HepG2 (cell line): Measurements from ENCODE around the gene ABCB9. TPM values are rescaled to one million over a fixed set of nuclear protein-coding genes. Genes with fewer than 3 reads are reported as not detected.

Experiments
- BRCA1 ChIP-seq: sonication (generic); formaldehyde crosslinking; IDR thresholded peaks from 2 replicates; pipeline ENCODE4 v1.4.0; 2020; ENCODE audit warnings: missing genetic modification reagents
- DMAP1 ChIP-seq: IDR thresholded peaks from 2 replicates; pipeline ENCODE4 v1.6.1; 2016
- ELF3 ChIP-seq: IDR thresholded peaks from 2 replicates; pipeline ENCODE4 v1.6.1; 2016; ENCODE audit warnings: missing genetic modification reagents, missing compliant biosample characterization
- HOXD1 ChIP-seq: sonication (generic); formaldehyde crosslinking; IDR thresholded peaks from 2 replicates; pipeline ENCODE4 v1.5.0; 2020; ENCODE audit warnings: missing genetic modification reagents
- MTF1 ChIP-seq: sonication (generic); formaldehyde crosslinking; IDR thresholded peaks from 2 replicates; pipeline ENCODE4 v1.5.0; 2020; ENCODE audit warnings: missing genetic modification reagents
- NR3C1 ChIP-seq: sonication (generic); formaldehyde crosslinking; IDR thresholded peaks from 2 replicates; pipeline ENCODE4 v1.4.0; 2020; ENCODE audit warnings: missing genetic modification reagents
- PCBP1 ChIP-seq: fragments of 200-400 bp; formaldehyde crosslinking; IDR thresholded peaks from 2 replicates; pipeline ENCODE4 v1.6.1; 2017; ENCODE audit warnings: mild to moderate bottlenecking, low read depth, low read length, borderline replicate concordance
- POGZ ChIP-seq: sonication (generic); formaldehyde crosslinking; IDR thresholded peaks from 2 replicates; pipeline ENCODE4 v1.4.0; 2020; ENCODE audit warnings: mild to moderate bottlenecking, missing genetic modification reagents
- RBAK ChIP-seq: sonication (generic); formaldehyde crosslinking; IDR thresholded peaks from 2 replicates; pipeline ENCODE4 v1.5.1; 2020; ENCODE audit warnings: mild to moderate bottlenecking, missing genetic modification reagents
- RBM39 ChIP-seq: fragments of 200-400 bp; formaldehyde crosslinking; IDR thresholded peaks from one replicate; pipeline ENCODE4 v1.6.1; 2018; ENCODE audit warnings: antibody characterized with exemption, mild to moderate bottlenecking, low read depth, low read length; ENCODE audit not compliant: poor library complexity, severe bottlenecking
- TBX2 ChIP-seq: sonication (generic); formaldehyde crosslinking; IDR thresholded peaks from 2 replicates; pipeline ENCODE4 v1.5.0; 2020; ENCODE audit warnings: missing genetic modification reagents, mild to moderate bottlenecking, borderline replicate concordance
- ZMYM3 ChIP-seq: sonication (generic); formaldehyde crosslinking; IDR thresholded peaks from 2 replicates; pipeline ENCODE4 v1.5.1; 2020; ENCODE audit warnings: mild to moderate bottlenecking, missing genetic modification reagents
- ZNF275 ChIP-seq: sonication (generic); formaldehyde crosslinking; IDR thresholded peaks from 2 replicates; pipeline ENCODE4 v1.8.0; 2022; ENCODE audit warnings: missing genetic modification reagents, mild to moderate bottlenecking, inconsistent platforms, borderline replicate concordance
- ZNF335 ChIP-seq: sonication (generic); formaldehyde crosslinking; IDR thresholded peaks from 2 replicates; pipeline ENCODE4 v1.4.0; 2020; ENCODE audit warnings: missing genetic modification reagents
- ZNF354B ChIP-seq: sonication (generic); formaldehyde crosslinking; IDR thresholded peaks from 2 replicates; pipeline ENCODE4 v1.8.0; 2022; ENCODE audit warnings: mild to moderate bottlenecking, missing genetic modification reagents
- ZNF776 ChIP-seq: sonication (generic); formaldehyde crosslinking; IDR thresholded peaks from 2 replicates; pipeline ENCODE4 v1.4.0; 2020; ENCODE audit warnings: mild to moderate bottlenecking, missing genetic modification reagents
- polyA plus RNA-seq, 8 experiments: library from polyadenylated mRNA; depleted of rRNA in 3 of 8; stranded (reverse) in 7 of 8; unstranded in 1 of 8; fragments of >200 nt; fragmentation: Illumina TruSeq in 4 of 8; extraction: Trizol in 4 of 8; gene quantifications; 2 replicates each; pipeline versions ENCODE4 v1.2.1 to v1.2.3, GENCODE V29; 2011 to 2016; ENCODE audit warnings: low read depth in 4 of 8, missing spikeins in 1 of 8, mixed read lengths in 1 of 8; ENCODE audit not compliant: insufficient read depth in 1 of 8
- total RNA-seq, 5 experiments: library from RNA; depleted of rRNA; stranded (reverse); fragments of >200 nt; fragmentation: Illumina TruSeq; extraction: Trizol; gene quantifications; 2 replicates each; pipeline ENCODE4 v1.2.3, GENCODE V29; 2016; ENCODE audit warnings: low read depth in 1 of 5
- TF ChIP-seq, protein P1 (sequence below): sonication (generic); formaldehyde crosslinking; IDR thresholded peaks from 2 replicates; pipeline ENCODE4 v1.4.0; 2020; ENCODE audit warnings: missing genetic modification reagents, borderline replicate concordance
- TF ChIP-seq, protein P2 (sequence below): IDR thresholded peaks from 2 replicates; pipeline ENCODE4 v1.6.1; 2018; ENCODE audit warnings: missing genetic modification reagents
- TF ChIP-seq, protein P3 (sequence below): IDR thresholded peaks from 2 replicates; pipeline ENCODE4 v1.6.1; 2016; ENCODE audit warnings: missing compliant biosample characterization, missing genetic modification reagents, borderline replicate concordance
- TF ChIP-seq, protein P4 (sequence below): sonication (generic); formaldehyde crosslinking; IDR thresholded peaks from 2 replicates; pipeline ENCODE4 v1.5.1; 2020; ENCODE audit warnings: mild to moderate bottlenecking, missing genetic modification reagents, borderline replicate concordance

ABCB9 gene
- total and polyA plus RNA-seq, 2 of the 13 experiments (the other 11 are each of a cell fraction or from before 2014, with no cell fraction given) = 5.1 to 6.0 TPM

DNA sequence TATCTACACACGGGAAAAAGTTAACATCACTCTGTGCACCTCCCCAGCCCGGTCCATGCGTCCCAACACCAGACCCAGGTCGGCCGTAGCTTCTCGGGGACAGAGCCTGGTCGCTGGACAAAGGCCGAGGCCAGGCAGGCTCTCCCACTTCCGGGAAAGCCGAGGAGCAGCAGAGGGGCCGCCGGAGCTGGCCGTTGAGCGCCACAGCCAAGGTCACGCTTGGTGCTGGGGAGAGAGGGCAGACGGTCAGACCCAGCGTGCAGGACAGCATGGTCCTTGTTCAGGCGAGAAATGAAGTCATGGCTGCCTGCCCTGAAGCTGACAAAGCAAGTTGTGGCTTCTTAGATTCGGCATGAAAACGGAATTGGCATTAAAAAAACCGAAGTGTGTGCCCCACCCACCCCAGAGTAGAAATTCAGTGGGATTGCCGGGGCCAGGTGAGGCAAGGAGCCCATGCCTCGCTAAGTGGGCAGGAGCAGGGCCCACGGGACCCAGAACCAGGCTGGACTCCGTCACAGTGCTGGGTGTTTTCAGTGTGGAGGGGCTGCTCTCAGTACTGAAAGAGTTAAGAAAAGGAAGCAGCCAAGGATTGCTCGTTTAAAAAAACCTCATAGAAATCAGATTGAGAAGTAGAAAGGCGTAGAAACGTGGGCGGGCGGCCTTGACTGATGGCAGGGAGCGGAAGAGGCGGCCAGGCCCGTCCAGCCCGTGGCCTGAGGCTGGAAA is 18.5 kb upstream of the ABCB9 start (continued):
- TF ChIP-seq, protein P1, sequence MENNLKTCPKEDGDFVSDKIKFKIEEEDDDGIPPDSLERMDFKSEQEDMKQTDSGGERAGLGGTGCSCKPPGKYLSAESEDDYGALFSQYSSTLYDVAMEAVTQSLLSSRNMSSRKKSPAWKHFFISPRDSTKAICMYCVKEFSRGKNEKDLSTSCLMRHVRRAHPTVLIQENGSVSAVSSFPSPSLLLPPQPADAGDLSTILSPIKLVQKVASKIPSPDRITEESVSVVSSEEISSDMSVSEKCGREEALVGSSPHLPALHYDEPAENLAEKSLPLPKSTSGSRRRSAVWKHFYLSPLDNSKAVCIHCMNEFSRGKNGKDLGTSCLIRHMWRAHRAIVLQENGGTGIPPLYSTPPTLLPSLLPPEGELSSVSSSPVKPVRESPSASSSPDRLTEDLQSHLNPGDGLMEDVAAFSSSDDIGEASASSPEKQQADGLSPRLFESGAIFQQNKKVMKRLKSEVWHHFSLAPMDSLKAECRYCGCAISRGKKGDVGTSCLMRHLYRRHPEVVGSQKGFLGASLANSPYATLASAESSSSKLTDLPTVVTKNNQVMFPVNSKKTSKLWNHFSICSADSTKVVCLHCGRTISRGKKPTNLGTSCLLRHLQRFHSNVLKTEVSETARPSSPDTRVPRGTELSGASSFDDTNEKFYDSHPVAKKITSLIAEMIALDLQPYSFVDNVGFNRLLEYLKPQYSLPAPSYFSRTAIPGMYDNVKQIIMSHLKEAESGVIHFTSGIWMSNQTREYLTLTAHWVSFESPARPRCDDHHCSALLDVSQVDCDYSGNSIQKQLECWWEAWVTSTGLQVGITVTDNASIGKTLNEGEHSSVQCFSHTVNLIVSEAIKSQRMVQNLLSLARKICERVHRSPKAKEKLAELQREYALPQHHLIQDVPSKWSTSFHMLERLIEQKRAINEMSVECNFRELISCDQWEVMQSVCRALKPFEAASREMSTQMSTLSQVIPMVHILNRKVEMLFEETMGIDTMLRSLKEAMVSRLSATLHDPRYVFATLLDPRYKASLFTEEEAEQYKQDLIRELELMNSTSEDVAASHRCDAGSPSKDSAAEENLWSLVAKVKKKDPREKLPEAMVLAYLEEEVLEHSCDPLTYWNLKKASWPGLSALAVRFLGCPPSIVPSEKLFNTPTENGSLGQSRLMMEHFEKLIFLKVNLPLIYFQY (CRISPR knock-in tag) = peak; percentile 32; the same call in 1 of the 2 replicates
- TF ChIP-seq, protein P2, sequence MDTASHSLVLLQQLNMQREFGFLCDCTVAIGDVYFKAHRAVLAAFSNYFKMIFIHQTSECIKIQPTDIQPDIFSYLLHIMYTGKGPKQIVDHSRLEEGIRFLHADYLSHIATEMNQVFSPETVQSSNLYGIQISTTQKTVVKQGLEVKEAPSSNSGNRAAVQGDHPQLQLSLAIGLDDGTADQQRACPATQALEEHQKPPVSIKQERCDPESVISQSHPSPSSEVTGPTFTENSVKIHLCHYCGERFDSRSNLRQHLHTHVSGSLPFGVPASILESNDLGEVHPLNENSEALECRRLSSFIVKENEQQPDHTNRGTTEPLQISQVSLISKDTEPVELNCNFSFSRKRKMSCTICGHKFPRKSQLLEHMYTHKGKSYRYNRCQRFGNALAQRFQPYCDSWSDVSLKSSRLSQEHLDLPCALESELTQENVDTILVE (CRISPR knock-in tag) = peak; percentile 78; the same call in 1 of the 2 replicates
- TF ChIP-seq DMAP1 (CRISPR knock-in tag) (peak; percentile 91), HOXD1 (CRISPR knock-in tag) (peak; percentile 73; the same call in 1 of the 2 replicates), RBM39 (no peak), NR3C1 (CRISPR knock-in tag) (no peak), ELF3 (CRISPR knock-in tag) (peak; percentile 97), POGZ (CRISPR knock-in tag) (peak; percentile 73), TBX2 (CRISPR knock-in tag) (peak; percentile 73; the same call in 1 of the 2 replicates), BRCA1 (CRISPR knock-in tag) (peak; percentile 35; the same call in 1 of the 2 replicates), ZNF275 (CRISPR knock-in tag) (no peak; the same call in 1 of the 2 replicates), ZNF776 (CRISPR knock-in tag) (no peak; the same call in 1 of the 2 replicates), ZMYM3 (CRISPR knock-in tag) (peak; percentile 50), RBAK (CRISPR knock-in tag) (no peak), PCBP1 (no peak), MTF1 (CRISPR knock-in tag) (no peak), ZNF335 (CRISPR knock-in tag) (no peak), ZNF354B (CRISPR knock-in tag) (peak; percentile 71; the same call in 1 of the 2 replicates)
- TF ChIP-seq, protein P3, sequence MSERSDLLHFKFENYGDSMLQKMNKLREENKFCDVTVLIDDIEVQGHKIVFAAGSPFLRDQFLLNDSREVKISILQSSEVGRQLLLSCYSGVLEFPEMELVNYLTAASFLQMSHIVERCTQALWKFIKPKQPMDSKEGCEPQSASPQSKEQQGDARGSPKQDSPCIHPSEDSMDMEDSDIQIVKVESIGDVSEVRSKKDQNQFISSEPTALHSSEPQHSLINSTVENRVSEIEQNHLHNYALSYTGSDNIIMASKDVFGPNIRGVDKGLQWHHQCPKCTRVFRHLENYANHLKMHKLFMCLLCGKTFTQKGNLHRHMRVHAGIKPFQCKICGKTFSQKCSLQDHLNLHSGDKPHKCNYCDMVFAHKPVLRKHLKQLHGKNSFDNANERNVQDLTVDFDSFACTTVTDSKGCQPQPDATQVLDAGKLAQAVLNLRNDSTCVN (CRISPR knock-in tag) = no peak
- TF ChIP-seq, protein P4, sequence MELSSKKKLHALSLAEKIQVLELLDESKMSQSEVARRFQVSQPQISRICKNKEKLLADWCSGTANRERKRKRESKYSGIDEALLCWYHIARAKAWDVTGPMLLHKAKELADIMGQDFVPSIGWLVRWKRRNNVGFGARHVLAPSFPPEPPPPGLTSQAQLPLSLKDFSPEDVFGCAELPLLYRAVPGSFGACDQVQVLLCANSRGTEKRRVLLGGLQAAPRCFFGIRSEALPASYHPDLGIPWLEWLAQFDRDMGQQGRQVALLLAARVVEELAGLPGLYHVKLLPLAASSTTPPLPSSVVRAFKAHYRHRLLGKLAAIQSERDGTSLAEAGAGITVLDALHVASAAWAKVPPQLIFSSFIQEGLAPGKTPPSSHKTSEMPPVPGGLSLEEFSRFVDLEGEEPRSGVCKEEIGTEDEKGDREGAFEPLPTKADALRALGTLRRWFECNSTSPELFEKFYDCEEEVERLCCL (CRISPR knock-in tag) = no peak
